GM19193 (cell line): Measurements from ENCODE around the gene UBE3B.

Source experiments
- POLR2A ChIP-seq: IDR thresholded peaks from 4 replicates; pipeline ENCODE4 v1.6.1; 2011; ENCODE audit not compliant: insufficient read depth, insufficient read length; ENCODE audit errors: extremely low read depth

Gene UBE3B

GRCh38 chr12:109497675-109498074 is 20.2 kb downstream of the UBE3B start:
- TF ChIP-seq POLR2A: no peak

GRCh38 chr12:109500406-109501185 is 23.2 kb downstream of the UBE3B start:
- no peak for TF ChIP-seq POLR2A

- no peak for TF ChIP-seq POLR2A
Observed at GRCh38 chr12:109501299-109501698, 23.9 kb downstream of the UBE3B start.

GRCh38 chr12:109502332-109502731 is 24.9 kb downstream of the UBE3B start:
- TF ChIP-seq POLR2A: no peak

GRCh38 chr12:109503611-109504010 is 26.2 kb downstream of the UBE3B start:
- no peak for TF ChIP-seq POLR2A

- no peak for TF ChIP-seq POLR2A
Observed at GRCh38 chr12:109504068-109504467, 26.6 kb downstream of the UBE3B start.

- TF ChIP-seq POLR2A: no peak
Observed at GRCh38 chr12:109510196-109510595, 32.8 kb downstream of the UBE3B start.

- no peak for TF ChIP-seq POLR2A
Observed at GRCh38 chr12:109512608-109513007, 35.2 kb downstream of the UBE3B start.

- TF ChIP-seq POLR2A: no peak
Observed at GRCh38 chr12:109513051-109513450, 35.6 kb downstream of the UBE3B start.

- TF ChIP-seq POLR2A: no peak
Observed at GRCh38 chr12:109513977-109514376, 36.5 kb downstream of the UBE3B start.

GRCh38 chr12:109517619-109518018 is 40.2 kb downstream of the UBE3B start:
- no peak for TF ChIP-seq POLR2A

GRCh38 chr12:109518820-109519665 is 41.6 kb downstream of the UBE3B start:
- no peak for TF ChIP-seq POLR2A

GRCh38 chr12:109519787-109520186 is 42.4 kb downstream of the UBE3B start:
- no peak for TF ChIP-seq POLR2A

GRCh38 chr12:109521831-109522230 is 44.4 kb downstream of the UBE3B start:
- TF ChIP-seq POLR2A: no peak

- TF ChIP-seq POLR2A: no peak
Observed at GRCh38 chr12:109523071-109523470, 45.6 kb downstream of the UBE3B start.

GRCh38 chr12:109523504-109523903 is 46.1 kb downstream of the UBE3B start:
- no peak for TF ChIP-seq POLR2A
